ENCODE measurements around the gene STK16. TPM values are rescaled to one million over a fixed set of nuclear protein-coding genes. Genes with fewer than 3 reads are reported as not detected.
A peak's percentile ranks its signal among the peaks of the same experiment; 100 is the strongest.

Gene STK16
- total and polyA plus RNA-seq, 2 of the 13 experiments (the other 11 are each of a cell fraction or from before 2014, with no cell fraction given) = 28.0 to 50.9 TPM

GRCh38 chr2:219249203-219249980 lies 4.1 kb downstream of the STK16 start (continued):
- TF ChIP-seq ZNF510 (CRISPR knock-in tag; IDR thresholded peaks at IDR 0.05; ENCODE audit: low read depth) = no peak
- no peak; the same call in 1 of the 2 replicates for TF ChIP-seq MIER2 (CRISPR knock-in tag; IDR thresholded peaks at IDR 0.05)
- no peak; the same call in 1 of the 2 replicates for TF ChIP-seq ZNF563 (CRISPR knock-in tag; IDR thresholded peaks at IDR 0.05)
- no peak for TF ChIP-seq ZUFSP (CRISPR knock-in tag; IDR thresholded peaks at IDR 0.05; ENCODE audit: borderline replicate concordance)
- TF ChIP-seq SRSF4 (IDR thresholded peaks at IDR 0.05; ENCODE audit: low read depth, low read length, poor library complexity, severe bottlenecking) = no peak
- TF ChIP-seq GMEB1 (CRISPR knock-in tag; IDR thresholded peaks at IDR 0.05; ENCODE audit: borderline replicate concordance) = peak; percentile 49; the same call in 1 of the 2 replicates
- no peak for TF ChIP-seq ATRX (CRISPR knock-in tag; IDR thresholded peaks at IDR 0.05; ENCODE audit: borderline replicate concordance)
- no peak for TF ChIP-seq BRCA1 (CRISPR knock-in tag; IDR thresholded peaks at IDR 0.05)
- 0 out of 2 replicates have a peak, but pooled peaks have one; percentile 77 for TF ChIP-seq ZNF816 (CRISPR knock-in tag; IDR thresholded peaks at IDR 0.05; ENCODE audit: borderline replicate concordance)
- TF ChIP-seq PAX8 (CRISPR knock-in tag; IDR thresholded peaks at IDR 0.05; ENCODE audit: borderline replicate concordance) = 0 out of 2 replicates have a peak, but pooled peaks have one; percentile 18
- TF ChIP-seq ZNF713 (CRISPR knock-in tag; IDR thresholded peaks at IDR 0.05) = 0 out of 2 replicates have a peak, but pooled peaks have one; percentile 32
- peak; percentile 65; the same call in 1 of the 2 replicates for TF ChIP-seq THAP11 (CRISPR knock-in tag; IDR thresholded peaks at IDR 0.05)
- TF ChIP-seq ZNF496 (CRISPR knock-in tag; IDR thresholded peaks at IDR 0.05; ENCODE audit: insufficient replicate concordance) = no peak
- TF ChIP-seq EP300 (IDR thresholded peaks at IDR 0.05; ENCODE audit: low read depth in 2 of 2, low read length in 2 of 2) = peak in 1 of 2 experiments; percentile 65; a peak in 2 of 4 replicates
- no peak for TF ChIP-seq EP300 (CRISPR knock-in tag; IDR thresholded peaks at IDR 0.05; ENCODE audit: borderline replicate concordance)
- TF ChIP-seq LCORL (IDR thresholded peaks at IDR 0.05) = no peak
- peak; percentile 30; the same call in 1 of the 2 replicates for TF ChIP-seq LCORL (CRISPR knock-in tag; IDR thresholded peaks at IDR 0.05)
- TF ChIP-seq, protein P1, sequence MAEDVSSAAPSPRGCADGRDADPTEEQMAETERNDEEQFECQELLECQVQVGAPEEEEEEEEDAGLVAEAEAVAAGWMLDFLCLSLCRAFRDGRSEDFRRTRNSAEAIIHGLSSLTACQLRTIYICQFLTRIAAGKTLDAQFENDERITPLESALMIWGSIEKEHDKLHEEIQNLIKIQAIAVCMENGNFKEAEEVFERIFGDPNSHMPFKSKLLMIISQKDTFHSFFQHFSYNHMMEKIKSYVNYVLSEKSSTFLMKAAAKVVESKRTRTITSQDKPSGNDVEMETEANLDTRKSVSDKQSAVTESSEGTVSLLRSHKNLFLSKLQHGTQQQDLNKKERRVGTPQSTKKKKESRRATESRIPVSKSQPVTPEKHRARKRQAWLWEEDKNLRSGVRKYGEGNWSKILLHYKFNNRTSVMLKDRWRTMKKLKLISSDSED (CRISPR knock-in tag; IDR thresholded peaks at IDR 0.05) = no peak
- peak; percentile 75; the same call in 1 of the 2 replicates for TF ChIP-seq ZNF430 (CRISPR knock-in tag; IDR thresholded peaks at IDR 0.05)
- peak; percentile 94 for TF ChIP-seq ELF1 (CRISPR knock-in tag; IDR thresholded peaks at IDR 0.05)
- TF ChIP-seq PHB2 (IDR thresholded peaks at IDR 0.05; ENCODE audit: partially characterized antibody) = no peak
- 0 out of 2 replicates have a peak, but pooled peaks have one; percentile 4 for TF ChIP-seq ZNF431 (CRISPR knock-in tag; IDR thresholded peaks at IDR 0.05; ENCODE audit: borderline replicate concordance, low read depth)
- TF ChIP-seq NFIB (CRISPR knock-in tag; IDR thresholded peaks at IDR 0.05; ENCODE audit: borderline replicate concordance) = no peak
- no peak for TF ChIP-seq TOE1 (CRISPR knock-in tag; IDR thresholded peaks at IDR 0.05)
- TF ChIP-seq GATAD1 (CRISPR knock-in tag; IDR thresholded peaks at IDR 0.05) = peak; percentile 59
